Fibroblast of lung (primary cell): ENCODE measurements around the gene XRN2. TPM values are rescaled to one million over a fixed set of nuclear protein-coding genes. Genes with fewer than 3 reads are reported as not detected.

Experiments
- DNase-seq, 2 donors: peaks; one replicate each; pipeline versions ENCODE4 v3.0.0 to v3.0.0-alpha.2; 2010; ENCODE audit warnings: low read depth in 2 of 2
- H2AFZ ChIP-seq: 2 replicates; pipeline ENCODE4 v1.5.1; 2012; ENCODE audit warnings: low read length, control low read depth, inconsistent platforms
- H3K27ac ChIP-seq: 2 replicates; pipeline ENCODE4 v1.5.1; 2011; ENCODE audit warnings: low read length, control low read depth; ENCODE audit not compliant: insufficient read depth
- H3K27me3 ChIP-seq: 2 replicates; pipeline ENCODE4 v1.5.1; 2011; ENCODE audit warnings: mild to moderate bottlenecking, low read length; ENCODE audit not compliant: control insufficient read depth, insufficient read depth
- H3K36me3 ChIP-seq: 2 replicates; pipeline ENCODE4 v1.5.1; 2011; ENCODE audit warnings: low read length; ENCODE audit not compliant: control insufficient read depth, insufficient read depth
- H3K4me1 ChIP-seq: 2 replicates; pipeline ENCODE4 v1.5.1; 2011; ENCODE audit warnings: low read length; ENCODE audit not compliant: control insufficient read depth, insufficient read depth; ENCODE audit errors: extremely low read depth
- H3K4me2 ChIP-seq: 2 replicates; pipeline ENCODE4 v1.5.1; 2011; ENCODE audit warnings: low read length, control low read depth; ENCODE audit not compliant: insufficient read depth; ENCODE audit errors: extremely low read depth
- H3K4me3 ChIP-seq, 4 experiments: fragments of 200-600 bp in 1 of 4; sonication (generic) in 1 of 4; replicated peaks in 1 of 4; 2 replicates each; pipeline ENCODE4 v1.5.1; 2011 to 2016; ENCODE audit warnings: low read length in 4 of 4, low read depth in 3 of 4, mild to moderate bottlenecking in 3 of 4, control low read depth in 2 of 4, inconsistent platforms in 1 of 4, mixed read lengths in 1 of 4; ENCODE audit not compliant: insufficient read depth in 1 of 4; ENCODE audit errors: control extremely low read depth in 1 of 4
- H3K79me2 ChIP-seq: 2 replicates; pipeline ENCODE4 v1.5.1; 2012; ENCODE audit warnings: mild to moderate bottlenecking, low read length, inconsistent platforms; ENCODE audit not compliant: control insufficient read depth, insufficient read depth
- H3K9ac ChIP-seq: 2 replicates; pipeline ENCODE4 v1.5.1; 2011; ENCODE audit warnings: mild to moderate bottlenecking, low read length, control low read depth; ENCODE audit not compliant: insufficient read depth
- H3K9me3 ChIP-seq: 2 replicates; pipeline ENCODE4 v1.5.1; 2012; ENCODE audit warnings: low read depth, low read length; ENCODE audit not compliant: control insufficient read depth, insufficient read depth
- H4K20me1 ChIP-seq: 2 replicates; pipeline ENCODE4 v1.5.1; 2011; ENCODE audit warnings: low read length; ENCODE audit not compliant: control insufficient read depth, insufficient read depth; ENCODE audit errors: extremely low read depth
- CTCF ChIP-seq, 2 donors: IDR thresholded peaks in 1 of 2; conservative IDR thresholded peaks in 1 of 2; 1 replicate in 1 of 2; 2 replicates in 1 of 2; pipeline ENCODE4 v1.5.1; 2011 to 2012; ENCODE audit warnings: low read length in 2 of 2, control low read depth in 1 of 2, inconsistent platforms in 1 of 2, low read depth in 1 of 2, mild to moderate bottlenecking in 1 of 2
- EZH2 ChIP-seq: IDR thresholded peaks from 2 replicates; pipeline ENCODE4 v1.5.1; 2012; ENCODE audit warnings: low read length, control low read depth, mild to moderate bottlenecking; ENCODE audit errors: missing control alignments
- polyA plus RNA-seq, 2 donors: library from polyadenylated mRNA; depleted of rRNA in 1 of 2; stranded (reverse) in 1 of 2; unstranded in 1 of 2; fragments of >200 nt; gene quantifications; 2 replicates each; pipeline ENCODE4 v1.2.1, GENCODE V29; 2011 to 2012; ENCODE audit warnings: missing spikeins in 1 of 2
- total RNA-seq: library from RNA; depleted of rRNA; stranded (reverse); fragments of >200 nt; gene quantifications from 2 replicates; pipeline ENCODE4 v1.2.1, GENCODE V29; 2014

The XRN2 gene
- total and polyA plus RNA-seq, 2 donors (not counting 1 experiment from before 2014, with no cell fraction given), result 99.3 to 99.6 TPM

DNA sequence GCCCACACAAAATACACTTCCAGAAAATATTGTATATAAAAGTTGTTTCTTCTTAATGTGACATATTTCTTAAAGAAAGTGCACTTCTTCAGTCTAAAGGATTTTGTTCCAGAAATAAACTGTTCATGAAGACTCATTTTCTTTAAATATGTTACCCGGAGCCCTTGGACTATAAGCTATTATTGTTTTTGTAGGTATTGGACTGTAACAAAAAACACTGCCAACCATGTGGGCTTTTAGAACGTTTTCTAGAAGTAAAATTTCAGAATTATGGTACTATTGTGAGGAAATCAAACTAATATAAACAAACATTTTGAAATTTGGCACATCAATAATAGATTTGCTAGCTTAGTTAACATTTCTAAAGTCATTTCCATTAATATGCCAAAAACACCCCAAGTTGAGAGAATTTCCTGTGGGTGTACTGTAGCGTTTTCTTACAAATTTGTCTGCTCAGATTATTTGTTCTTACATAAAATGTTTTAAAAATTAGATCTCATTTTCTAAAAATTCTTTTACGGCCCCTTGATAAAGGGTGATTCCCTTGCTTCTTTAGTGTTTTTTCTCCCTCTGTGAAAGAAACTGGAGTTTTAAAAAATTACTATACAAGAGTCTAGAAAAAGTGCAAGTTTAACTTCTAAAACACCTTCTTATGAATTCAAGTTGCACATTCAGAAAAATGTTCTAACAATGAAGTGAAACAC, 90.8 kb downstream of the XRN2 start:
- TF ChIP-seq EZH2 (no peak), CTCF (conservative IDR thresholded peaks at IDR 0.05 in 1 of 2, IDR thresholded peaks at IDR 0.05 in 1 of 2; ENCODE audit: low read depth in 1 of 2, low read length in 2 of 2) (no peak)
- H3K36me3 ChIP-seq, result no peaks in the 10 kb centered on the region
- H3K4me3 ChIP-seq, result no peak overlapping the region
- H3K27me3 ChIP-seq, result peaks cover 56% of the 10 kb centered on the region
- no peaks in the 10 kb centered on the region for H3K9me3 ChIP-seq
- no peaks in the 10 kb centered on the region for H3K4me1 ChIP-seq
- no peak overlapping the region for H3K27ac ChIP-seq
- H3K79me2 ChIP-seq, result no peaks in the 10 kb centered on the region
- no peak overlapping the region for H3K9ac ChIP-seq
- no peak overlapping the region for H2AFZ ChIP-seq
- H3K4me2 ChIP-seq, result no peak overlapping the region
- no peak for DNase-seq
- H4K20me1 ChIP-seq, result no peaks in the 10 kb centered on the region

DNA sequence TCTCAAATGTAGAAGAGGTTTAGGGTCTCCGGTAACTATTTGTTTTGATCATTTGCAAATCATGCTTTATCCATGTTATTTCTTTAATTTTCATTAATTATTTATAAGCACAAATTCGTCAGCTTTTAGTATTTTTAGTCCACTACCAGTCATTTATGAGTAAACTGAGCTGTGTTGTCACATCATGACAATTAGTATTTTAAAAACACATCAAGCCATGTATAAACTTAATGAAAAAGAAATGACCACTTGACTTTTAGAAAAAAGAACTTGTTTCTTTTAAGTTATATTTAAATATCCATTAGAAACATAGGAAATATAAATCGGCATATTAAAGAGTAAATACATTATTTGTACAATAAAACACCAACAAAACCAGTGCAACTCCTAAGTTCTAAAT, 91.4 kb downstream of the XRN2 start:
- no peaks in the 10 kb centered on the region for H3K79me2 ChIP-seq
- no peak overlapping the region for H2AFZ ChIP-seq
- no peak for DNase-seq
- TF ChIP-seq CTCF (conservative IDR thresholded peaks at IDR 0.05 in 1 of 2, IDR thresholded peaks at IDR 0.05 in 1 of 2; ENCODE audit: low read depth in 1 of 2, low read length in 2 of 2) (no peak), EZH2 (no peak)
- peaks cover 59% of the 10 kb centered on the region for H3K27me3 ChIP-seq
- no peaks in the 10 kb centered on the region for H4K20me1 ChIP-seq
- H3K4me2 ChIP-seq, result no peak overlapping the region
- H3K4me1 ChIP-seq, result no peaks in the 10 kb centered on the region
- H3K27ac ChIP-seq, result no peak overlapping the region
- no peak overlapping the region for H3K9ac ChIP-seq
- no peaks in the 10 kb centered on the region for H3K9me3 ChIP-seq
- H3K36me3 ChIP-seq, result no peaks in the 10 kb centered on the region
- H3K4me3 ChIP-seq, result no peak overlapping the region

DNA sequence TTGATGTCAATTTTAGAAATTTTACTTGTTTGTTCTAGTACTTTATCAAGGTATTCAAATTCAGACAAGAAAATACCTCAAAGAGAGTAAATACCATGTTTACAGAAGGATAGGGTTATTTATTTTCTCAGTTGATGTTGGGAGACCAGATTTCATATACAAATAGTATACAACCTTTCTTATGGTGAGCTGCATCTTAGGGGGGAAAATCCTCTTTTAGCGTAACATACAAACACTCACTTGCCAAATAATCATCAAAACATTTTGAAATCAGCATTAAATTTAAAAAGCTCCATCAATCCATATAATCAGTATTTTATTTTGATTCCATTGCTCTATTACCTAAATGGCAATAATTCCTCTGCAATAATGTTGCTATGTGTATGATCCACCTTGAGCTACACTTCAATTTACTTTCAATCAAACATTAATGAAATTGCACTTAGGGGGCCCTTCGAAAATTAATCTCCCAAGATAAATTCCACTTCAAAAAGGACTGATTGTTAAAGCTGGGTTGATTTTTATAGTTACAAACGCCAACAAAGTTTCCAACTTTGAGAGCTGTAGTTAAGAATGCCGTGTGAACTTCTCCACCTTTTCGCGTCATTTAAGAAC, 92.0 kb downstream of the XRN2 start:
- Histone ChIP-seq H3K4me1 (no peaks in the 10 kb centered on the region), H2AFZ (no peak overlapping the region), H3K27ac (no peak overlapping the region), H3K9ac (no peak overlapping the region), H3K4me2 (no peak overlapping the region), H3K36me3 (no peaks in the 10 kb centered on the region), H3K79me2 (no peaks in the 10 kb centered on the region), H3K9me3 (no peaks in the 10 kb centered on the region), H4K20me1 (no peaks in the 10 kb centered on the region), H3K4me3 (no peak overlapping the region), H3K27me3 (peaks cover 59% of the 10 kb centered on the region)
- TF ChIP-seq CTCF (conservative IDR thresholded peaks at IDR 0.05 in 1 of 2, IDR thresholded peaks at IDR 0.05 in 1 of 2; ENCODE audit: low read depth in 1 of 2, low read length in 2 of 2) (no peak), EZH2 (no peak)
- DNase-seq, result no peak
